HL-60/S4 (cell line): ENCODE data around the gene NRIP2.

Experiments used
- in situ Hi-C: fragments of 300-500 bp; cut with MboI; formaldehyde crosslinking; loops from 2 replicates; pipeline ENCODE4 v1.14.3; 2022; ENCODE audit warnings: low sequenced_read_pairs

NRIP2 gene

DNA sequence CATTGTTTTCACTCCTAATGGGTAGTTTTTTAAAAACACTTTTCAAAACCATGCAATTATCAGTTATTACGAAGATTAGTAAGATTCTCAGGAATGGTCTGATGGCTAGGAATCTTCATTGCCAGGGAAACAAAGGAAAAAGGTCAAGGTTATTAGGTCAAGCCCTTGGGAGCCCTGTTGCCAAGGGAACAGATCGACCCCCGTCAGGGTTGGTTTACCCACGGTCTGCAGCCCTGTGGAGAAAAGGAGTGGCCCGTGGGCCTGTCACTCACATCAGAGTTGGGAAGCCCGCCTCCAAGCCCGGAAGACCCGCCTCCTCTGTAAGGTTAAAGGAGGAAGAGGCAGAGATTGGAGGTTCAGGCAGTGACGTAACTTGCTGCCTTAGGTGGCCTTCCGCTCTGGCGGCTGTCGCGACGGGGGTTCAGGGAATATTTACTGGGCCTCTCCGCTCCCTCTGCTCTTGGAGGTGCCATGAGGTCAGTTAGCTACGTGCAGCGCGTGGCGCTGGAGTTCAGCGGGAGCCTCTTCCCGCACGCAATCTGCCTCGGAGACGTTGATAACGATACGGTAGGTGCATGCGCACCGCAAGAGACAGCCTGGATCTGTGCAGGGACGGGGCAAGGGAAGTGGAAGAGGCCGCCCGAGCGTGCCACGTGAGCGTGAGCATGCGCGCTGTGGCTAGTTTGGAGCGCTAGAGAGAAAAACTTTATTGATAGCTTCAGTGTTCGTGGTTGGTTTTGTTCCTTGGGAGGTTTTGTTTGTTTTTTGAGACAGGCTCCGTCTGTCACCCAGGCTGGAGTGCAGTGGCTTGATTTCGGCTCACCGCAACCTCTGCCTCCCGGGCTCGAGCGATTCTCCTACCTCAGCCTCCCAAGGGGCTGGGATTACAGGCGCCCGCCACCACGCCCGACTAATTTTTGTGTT is 22.3 kb downstream of the NRIP2 start, which contains the start of gene ITFG2:
ITFG2 (plus strand) TSS at position 379 of the 924 bp plus-strand sequence; CDS start at position 472, 93 bp downstream.
- in situ Hi-C loops: no loop called here

GRCh38 chr12:2811801-2812200 is 23.0 kb downstream of the NRIP2 start:
- in situ Hi-C loops: no loop called here

GRCh38 chr12:2806700-2807099 is 28.1 kb downstream of the NRIP2 start:
- in situ Hi-C loops: no loop called here

DNA sequence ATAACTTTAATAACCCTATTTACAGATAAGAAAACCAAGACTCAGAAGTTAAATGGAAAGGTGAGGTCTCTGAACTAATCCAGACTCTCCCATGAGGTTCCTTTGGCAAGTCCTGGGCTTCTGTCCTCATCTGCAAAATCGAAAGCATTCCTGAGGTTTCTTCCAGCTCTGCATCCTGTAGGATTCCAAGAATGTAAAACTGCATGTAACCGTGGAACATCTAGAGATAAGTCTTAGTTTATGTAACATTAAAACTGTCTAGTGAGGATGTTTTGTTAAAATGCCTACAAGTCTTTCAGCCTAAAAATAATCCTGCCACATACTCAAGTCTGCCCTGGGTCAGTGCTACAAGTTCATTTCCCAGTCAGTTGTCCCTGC is 29.7 kb downstream of the NRIP2 start:
- in situ Hi-C loops: no loop called here

GRCh38 chr12:2804393-2805142 is 30.3 kb downstream of the NRIP2 start:
- in situ Hi-C loops: no loop called here

DNA sequence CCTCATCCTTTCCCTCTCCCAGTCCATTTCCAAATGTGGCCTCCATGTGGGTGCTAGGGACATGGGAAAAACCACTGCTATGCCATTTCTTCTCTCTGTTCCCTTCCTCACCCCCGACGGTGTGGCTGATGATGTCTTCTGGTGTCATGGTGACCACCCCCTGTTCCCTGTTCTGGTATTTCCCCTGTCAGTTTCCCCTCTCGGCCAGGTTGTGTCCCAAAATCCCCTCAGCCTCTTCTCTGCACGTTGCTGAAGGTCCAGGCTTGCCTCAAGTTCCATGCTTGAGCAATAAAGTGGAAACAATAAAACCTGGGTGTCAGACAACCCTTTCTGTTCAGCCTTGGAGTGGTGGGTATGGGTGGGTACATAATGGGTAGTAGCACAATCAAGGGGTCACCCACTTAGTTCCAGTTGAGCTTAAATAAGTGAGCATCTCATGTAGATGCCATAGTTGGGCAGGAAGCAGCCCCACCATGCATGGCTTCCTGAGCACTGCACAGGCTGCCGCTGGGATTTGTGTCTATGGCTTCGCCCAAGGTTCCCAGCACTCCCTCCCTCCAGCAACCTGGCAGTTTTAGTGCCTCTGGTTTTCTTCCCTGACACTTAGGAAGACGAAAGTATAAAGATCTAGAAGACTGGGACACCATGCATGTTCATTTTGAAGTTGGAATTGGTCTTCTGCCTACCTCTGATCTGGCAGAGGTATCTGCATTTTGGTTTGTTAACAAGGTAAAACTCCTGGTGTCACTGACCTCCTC is 31.0 kb downstream of the NRIP2 start:
- in situ Hi-C loops: no loop called here

DNA sequence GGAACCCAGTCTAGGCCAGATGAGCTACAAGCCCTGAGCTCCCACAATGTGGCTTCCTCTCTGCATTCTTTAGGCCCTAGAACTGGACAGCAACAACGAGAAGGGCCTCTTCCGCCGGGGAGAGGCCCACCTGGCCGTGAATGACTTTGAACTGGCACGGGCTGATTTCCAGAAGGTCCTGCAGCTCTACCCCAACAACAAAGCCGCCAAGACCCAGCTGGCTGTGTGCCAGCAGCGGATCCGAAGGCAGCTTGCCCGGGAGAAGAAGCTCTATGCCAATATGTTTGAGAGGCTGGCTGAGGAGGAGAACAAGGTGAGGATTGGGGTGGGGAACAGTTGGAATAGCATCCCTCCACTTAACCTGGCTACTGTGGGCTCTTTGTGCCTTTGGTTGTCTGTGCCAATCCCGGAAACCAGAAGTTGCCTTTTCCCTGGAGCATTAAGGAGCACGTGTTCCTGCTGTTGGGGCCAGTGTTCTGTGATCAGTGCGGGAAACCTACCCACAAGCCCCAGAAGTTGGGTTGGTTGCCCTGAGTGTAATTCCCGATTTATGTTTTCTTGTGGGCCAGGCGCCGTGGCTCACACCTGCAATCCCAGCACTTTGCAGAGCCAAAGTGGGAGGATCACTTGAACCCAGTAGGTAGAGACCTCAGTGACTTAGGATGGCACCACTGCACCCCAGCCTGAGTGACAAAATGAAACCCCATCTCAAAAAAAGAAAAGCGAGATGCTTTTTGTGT is 33.6 kb downstream of the NRIP2 start:
- in situ Hi-C loops: no loop called here

DNA sequence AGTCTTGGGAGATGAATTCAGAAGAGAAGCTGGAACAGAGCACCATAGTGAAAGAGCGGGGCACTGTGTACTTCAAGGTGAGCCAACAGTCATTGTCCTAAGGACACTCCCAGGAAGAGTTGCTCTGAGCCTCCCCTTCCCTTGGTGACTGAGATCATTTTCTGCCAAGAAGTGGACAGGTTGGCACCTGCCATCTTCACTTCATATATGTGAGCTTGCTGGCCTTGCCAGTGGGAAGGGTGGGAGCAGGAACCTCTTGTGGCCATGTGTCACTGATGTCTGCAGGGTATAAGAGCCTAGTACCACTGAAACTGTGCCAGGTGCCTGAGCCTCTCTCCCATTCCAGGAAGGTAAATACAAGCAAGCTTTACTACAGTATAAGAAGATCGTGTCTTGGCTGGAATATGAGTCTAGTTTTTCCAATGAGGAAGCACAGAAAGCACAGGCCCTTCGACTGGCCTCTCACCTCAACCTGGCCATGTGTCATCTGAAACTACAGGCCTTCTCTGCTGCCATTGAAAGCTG is 34.7 kb downstream of the NRIP2 start:
- in situ Hi-C loops: no loop called here

DNA sequence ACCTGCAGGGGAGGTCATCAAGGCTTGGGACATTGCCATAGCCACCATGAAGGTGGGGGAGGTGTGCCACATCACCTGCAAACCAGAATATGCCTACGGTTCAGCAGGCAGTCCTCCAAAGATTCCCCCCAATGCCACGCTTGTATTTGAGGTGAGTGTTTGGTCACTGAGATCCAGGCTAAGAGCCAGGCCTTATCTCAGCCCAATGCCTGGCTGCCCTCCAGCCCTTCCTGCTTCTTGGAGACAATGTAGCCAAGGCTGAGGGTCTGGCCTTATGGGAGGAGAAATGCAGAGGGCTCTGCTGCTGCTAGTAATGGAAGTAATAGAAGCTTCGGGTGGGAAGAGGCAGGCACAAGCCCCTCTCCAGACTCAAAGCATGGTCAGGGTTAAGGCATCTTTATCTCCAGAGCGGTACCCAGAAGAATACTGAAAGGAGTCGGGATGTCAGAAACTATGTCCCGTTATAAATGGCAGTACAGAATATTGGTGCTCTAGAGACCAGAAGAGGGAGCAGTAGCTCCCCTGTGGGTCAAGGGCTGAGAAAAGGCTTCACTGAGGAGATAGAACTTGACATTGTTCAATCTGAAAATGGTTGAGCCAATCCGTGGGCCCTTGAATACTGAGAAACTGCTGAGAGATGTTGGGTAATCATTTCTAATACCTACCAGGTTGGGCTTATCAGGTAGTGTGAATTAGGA is 37.0 kb downstream of the NRIP2 start:
- in situ Hi-C loops: no loop called here

DNA sequence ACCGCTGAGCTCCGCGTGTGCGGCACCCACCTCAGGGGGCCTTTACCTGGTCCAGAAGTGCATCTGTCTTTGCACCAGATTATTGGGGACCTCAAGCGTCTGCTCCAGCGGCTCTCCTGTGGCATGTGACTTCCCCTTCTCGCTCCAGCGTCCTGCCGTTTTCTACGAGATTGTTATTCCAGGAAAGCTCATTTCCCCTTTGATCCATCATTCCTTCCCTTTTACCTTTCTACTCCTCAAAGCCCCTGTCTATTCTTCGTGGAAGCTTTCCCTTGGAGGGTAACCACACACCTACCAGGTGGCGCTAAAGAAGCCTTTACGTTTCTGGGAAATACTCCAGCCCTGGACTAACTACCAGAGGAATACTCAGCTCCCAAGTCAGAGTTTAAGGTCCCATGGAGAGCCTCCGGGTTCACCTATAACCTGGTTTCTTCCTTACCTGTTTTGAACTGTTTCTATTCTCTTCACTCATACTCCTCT is 38.6 kb downstream of the NRIP2 start:
- in situ Hi-C loops: no loop called here

- in situ Hi-C loops: no loop called here
These were observed 39.3 kb downstream of the NRIP2 start for GRCh38 chr12:2795291-2796186.

DNA sequence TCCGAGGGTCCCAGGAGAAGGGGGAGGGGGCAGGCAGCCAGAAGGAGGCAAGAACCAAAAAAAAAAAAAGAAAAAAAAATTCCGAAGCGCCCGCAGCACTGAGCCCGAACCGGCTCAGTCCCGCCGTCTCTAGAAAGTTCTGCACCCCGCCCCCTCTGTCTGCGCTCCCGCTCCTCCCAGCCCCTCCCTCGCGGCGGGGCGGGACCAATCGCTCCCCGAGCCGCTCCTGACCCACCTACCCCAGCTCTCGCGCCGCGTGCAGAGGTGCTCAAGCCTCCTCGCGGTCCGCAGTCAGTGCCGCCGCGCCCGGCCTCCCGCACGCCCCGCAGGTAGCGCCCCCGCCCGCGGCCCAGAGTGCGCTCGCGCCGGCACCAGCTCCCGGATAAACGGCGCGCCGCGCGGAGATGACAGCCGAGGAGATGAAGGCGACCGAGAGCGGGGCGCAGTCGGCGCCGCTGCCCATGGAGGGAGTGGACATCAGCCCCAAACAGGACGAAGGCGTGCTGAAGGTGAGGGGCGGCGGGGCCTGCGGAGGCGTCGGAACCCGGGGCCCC is 40.0 kb downstream of the NRIP2 start, which contains the start of gene FKBP4:
FKBP4 (plus strand) TSS at position 235 of the 554 bp plus-strand sequence; CDS start at position 405, 170 bp downstream.
- in situ Hi-C loops: loop anchor here (5.0 kb wide), 1 partner anchor 113 kb away; no protein-coding TSS in a partner anchor

GRCh38 chr12:2794191-2794735 is 40.6 kb downstream of the NRIP2 start:
- in situ Hi-C loops: loop anchor here (5.0 kb wide), 1 partner anchor 112 kb away; no protein-coding TSS in a partner anchor

DNA sequence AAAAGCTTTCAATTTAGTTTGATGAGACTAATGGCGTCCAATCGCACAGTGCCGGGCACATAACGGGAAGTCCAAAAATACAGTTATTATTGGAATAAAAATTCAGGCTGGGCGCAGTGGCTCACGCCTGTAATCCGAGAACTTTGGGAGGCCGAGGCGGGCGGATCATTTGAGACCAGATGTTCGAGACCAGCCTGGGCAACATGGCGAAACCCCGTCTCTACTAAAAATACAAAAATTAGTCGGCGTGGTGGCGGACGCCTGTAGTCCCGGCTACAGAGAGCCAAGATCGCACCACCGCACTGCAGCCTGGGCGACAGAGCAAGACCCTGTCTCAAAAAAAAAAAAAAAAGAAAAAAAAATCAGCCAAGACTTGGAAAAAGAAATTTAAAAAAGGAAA is 41.3 kb downstream of the NRIP2 start:
- in situ Hi-C loops: loop anchor here (5.0 kb wide), 1 partner anchor 111 kb away; no protein-coding TSS in a partner anchor

- in situ Hi-C loops: loop anchor here (5.0 kb wide), 1 partner anchor 111 kb away; no protein-coding TSS in a partner anchor
These were observed 41.9 kb downstream of the NRIP2 start for GRCh38 chr12:2792671-2793500.

DNA sequence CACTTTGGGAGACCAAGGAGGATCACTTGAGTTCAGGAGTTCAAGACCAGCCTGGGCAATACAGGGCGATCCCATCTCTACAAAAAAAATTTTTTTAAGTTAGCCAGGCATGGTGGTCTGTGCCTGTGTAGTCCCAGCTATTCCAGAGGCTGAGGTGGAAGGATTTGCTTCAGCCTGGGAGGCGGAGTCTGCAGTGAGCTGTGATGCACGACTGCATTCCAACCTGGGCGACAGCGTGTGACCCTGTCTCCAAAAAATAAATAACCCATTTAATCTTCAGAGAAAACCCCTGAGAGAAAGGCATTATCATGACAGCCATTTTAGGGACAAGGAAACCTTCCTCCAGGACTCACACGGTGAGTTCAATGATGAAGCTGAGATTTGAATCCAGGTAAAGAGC is 43.7 kb downstream of the NRIP2 start:
- in situ Hi-C loops: loop anchor here (5.0 kb wide), 1 partner anchor 109 kb away; no protein-coding TSS in a partner anchor
